Activated CD8-positive, alpha-beta memory T cell treated with anti-CD3 and anti-CD28 coated beads for 24 hours (primary cell): ENCODE results near the gene ROR2.

ENCODE experiments used
- DNase-seq: peaks from one replicate; pipeline ENCODE4 v3.0.0-alpha.2; 2020

Gene ROR2

DNA sequence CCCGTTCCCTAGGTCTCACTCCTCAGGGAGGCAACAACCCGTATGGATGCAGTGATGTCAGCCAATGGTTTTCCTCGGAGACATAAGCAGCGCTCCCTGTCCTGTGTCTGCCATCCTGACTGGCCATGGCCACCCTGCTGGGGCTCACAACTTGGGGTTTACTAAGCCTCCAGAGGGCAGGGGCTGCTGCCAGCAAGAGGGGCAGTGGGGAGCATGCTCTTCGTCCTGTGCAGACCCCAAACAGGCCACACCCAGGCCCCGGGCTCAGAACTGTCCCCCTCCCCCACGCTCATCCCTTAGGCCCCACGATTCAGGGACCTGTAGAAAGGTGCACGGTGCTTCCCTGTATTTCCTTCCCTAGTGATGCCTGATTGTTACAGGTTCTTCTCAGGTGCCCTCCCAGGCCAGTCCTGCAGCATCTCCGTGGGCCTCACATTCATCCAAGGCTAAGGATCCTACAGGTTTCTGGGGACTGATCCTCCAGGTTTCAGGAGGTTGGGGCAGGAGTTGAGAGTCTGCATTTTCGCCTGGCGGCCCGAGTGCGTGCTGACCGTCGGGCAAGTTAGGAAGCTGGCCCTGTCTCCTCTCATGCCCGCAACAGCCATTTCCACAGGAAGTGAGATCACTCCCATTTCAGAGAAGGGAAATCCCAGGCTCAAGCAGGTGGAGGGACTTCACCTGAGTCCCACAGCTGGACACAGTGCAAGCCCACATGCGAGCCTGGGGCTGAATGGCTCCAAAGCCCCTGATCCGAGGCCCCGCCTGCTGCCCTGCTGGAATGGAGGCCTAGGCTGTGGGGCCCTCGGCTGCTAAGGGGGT, 217.6 kb downstream of the ROR2 start:
- no peak for DNase-seq

DNA sequence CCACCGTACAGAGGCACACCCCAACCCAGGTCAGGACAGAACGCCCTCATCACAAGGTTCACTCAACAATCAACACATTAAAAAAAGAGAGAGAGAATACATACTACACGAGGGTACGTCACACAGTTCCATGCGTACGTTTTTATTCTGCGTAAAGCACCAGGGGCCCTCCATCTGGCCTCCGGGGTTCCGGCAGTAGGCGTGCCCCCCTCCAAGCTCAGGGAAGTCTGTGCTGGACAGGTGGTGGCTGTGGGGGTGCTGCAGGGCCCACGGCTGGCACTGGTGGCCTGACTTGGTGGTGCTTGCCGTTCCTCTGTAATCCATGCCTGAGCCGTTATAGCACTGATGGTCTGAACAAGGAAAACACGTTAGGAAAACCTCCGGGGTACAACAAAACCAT, 219.2 kb downstream of the ROR2 start:
- no peak for DNase-seq

DNA sequence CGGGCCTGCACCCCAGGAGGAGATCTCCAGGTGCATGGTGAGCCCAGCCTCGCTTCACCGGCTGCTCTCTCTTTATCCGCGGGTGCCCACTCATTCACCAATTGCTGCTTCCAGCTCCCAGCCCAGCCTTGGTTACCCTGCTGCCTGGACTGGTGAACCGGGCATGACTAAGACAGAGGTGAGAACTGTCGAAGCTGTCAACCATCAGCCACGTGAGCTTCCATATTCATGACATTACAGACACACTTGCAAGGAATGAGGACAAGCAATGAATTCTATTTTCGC, 220.5 kb downstream of the ROR2 start:
- no peak for DNase-seq

GRCh38 chr9:91727972-91728371, 222.1 kb downstream of the ROR2 start:
- no peak for DNase-seq

- no peak for DNase-seq
Observed at GRCh38 chr9:91727316-91727861, 222.6 kb downstream of the ROR2 start.

DNA sequence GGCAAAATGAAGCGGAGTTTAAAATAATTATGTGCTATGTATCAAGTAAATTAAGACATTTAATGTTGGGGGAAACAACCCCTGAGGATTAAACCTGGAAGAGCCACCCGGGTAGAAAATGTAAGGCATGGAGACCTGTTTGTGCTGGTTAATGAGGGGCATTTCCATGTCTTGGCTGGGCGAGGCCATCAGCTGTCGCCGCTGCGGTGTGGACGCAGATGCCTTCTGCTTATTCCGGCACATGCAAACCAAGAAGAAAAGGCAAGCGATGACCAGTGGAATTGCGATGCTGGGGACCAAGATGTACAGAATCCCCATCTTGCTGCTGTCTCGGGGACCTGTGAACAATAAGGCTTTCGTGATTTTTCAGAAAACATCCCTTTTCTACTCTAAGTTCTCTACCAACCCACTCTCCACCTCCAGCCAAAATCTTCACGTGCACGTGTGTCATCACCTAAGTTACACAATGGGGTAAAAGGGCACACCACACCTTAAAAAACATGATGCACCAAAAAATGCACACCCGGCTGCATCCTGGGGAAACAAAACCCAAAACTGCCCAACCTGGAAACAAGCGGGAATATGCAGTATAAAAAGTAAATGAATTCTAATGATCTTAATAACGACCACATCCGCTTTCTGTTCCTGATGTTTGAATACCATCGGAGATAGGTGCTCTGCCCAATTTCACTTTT, 223.5 kb downstream of the ROR2 start:
- peak; percentile 37 for DNase-seq

DNA sequence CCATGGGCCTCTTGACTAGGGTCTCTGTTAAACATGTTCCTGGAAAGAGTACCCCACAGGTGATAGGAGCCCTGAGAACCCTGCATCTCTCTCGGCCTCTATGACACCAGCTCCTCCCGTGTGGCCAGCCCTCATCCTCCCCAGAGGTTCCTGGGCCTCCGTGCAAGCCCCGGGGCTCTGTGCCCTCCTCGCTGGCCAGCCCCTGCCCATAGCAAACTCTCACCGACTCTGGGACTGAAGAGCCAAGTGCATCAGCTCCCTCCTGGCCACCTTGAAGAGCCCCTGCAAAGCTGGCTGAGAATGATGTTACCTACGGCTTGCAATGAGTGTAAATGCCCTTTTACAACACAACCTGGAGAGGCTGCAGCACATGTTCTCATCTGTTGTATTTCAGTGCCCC, 224.4 kb downstream of the ROR2 start:
- peak; percentile 51 for DNase-seq

- no peak for DNase-seq
Observed at GRCh38 chr9:91724609-91725505, 225.2 kb downstream of the ROR2 start.

DNA sequence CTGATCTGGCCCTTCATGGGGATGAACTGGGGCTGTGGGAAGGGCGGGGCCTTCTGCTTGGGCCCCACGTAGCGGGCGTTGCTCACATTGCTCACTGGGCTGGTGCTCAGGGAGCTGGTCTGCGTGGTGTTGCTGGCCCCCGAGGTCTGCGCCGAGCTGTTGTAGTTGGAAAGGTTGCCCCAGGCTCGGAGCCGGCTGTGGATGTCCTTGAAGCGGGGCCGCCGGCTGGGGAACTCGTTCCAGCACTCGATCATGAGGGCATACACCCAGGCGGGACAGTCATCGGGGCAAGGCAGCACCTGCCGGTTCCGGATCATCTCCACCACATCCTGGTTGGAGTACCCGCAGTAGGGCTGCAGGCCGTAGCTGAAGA, 226.0 kb downstream of the ROR2 start:
- peak; percentile 38 for DNase-seq

DNA sequence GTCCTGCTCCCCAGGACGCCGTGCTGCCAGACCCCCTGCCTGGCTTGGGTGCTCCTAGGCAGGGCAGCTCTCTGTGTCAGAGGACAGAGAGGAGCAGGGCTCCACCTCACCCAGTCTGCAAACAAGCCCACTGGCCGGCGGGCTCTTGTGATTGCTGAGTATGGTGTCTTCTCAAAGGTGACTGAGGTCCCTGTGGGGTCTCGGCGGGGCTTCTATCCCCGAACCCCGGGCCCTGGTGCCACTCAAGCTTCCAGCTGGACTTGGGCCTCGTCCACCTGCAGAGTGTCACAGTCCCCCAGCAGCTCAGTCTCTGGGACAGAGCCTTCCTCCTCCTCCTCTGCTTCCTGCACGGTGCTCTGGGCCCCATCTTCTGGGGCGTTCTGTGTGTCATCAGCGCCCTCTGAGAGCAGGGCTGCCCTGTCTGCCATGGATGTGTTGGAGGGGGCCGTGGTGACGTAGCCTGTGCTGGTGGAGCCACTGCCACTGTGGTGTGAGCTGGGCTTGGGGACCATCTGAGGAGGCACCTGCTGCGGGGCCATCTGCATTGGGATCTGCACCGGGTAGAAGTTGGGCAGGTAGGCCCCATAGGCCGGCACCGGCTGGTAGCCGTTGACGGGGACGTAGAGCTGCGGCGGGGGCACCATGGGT, 226.5 kb downstream of the ROR2 start:
- DNase-seq = peak; percentile 47

- no peak for DNase-seq
Observed at GRCh38 chr9:91720751-91721705, 229.0 kb downstream of the ROR2 start.

- no peak for DNase-seq
Observed at GRCh38 chr9:91720313-91720712, 229.7 kb downstream of the ROR2 start.

GRCh38 chr9:91718071-91718470, 232.0 kb downstream of the ROR2 start:
- no peak for DNase-seq

GRCh38 chr9:91716815-91717214, 233.2 kb downstream of the ROR2 start:
- no peak for DNase-seq

DNA sequence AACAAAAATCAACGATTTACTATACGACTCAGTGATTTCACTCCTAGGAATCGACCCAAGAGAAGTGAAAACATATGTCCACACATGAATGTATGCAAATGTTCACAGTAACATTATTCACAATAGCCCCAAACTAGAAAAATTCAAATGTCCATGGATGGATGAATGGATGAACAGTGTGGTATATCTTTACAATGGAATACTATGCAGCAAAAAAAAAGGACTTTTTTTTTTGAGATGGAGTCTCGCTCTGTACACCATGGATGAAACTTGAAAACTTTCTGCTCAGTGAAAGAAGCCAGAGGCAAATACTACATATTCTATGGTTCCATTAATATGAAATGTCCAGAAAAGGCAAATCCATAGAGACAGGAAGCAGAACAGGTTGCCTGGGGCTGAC, 233.8 kb downstream of the ROR2 start:
- DNase-seq = no peak

GRCh38 chr9:91714874-91715615, 235.0 kb downstream of the ROR2 start:
- DNase-seq = no peak

DNA sequence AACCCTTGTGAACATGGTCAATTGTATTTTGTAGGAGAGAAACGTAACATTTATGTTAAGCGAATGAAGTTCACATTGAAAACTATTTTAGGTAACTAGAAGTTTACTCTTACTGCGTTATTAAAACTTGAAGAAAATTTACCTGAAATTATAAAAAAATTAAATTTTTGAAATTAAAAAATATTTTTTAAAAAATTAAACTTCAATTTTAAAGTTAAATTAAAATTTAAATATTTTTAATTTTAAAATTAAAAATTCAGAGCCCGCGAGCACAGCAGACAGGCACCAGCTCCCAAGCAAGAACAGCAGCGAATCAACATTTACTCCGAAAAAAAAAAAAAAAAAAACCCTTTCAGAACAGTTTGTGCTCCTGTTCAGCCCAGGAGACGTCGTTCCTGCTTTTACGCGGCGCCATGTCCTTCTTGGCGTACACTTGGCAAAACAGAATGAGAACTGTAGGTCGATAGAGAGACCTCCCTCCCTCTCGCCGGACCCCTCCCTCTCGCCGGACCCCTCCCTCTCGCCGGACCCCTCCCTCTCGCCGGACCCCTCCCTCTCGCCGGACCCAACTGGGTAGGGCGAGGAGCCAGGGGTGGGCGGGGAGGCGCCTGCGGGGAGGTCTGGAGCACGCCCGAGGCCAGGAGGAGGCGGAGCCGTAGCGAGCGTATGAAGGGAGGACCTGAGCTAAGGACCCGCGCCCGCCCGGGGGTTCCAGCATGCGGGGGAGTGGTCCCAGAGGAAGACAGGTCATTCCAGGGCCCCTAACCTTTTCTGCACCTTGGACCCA, 235.8 kb downstream of the ROR2 start:
- no peak for DNase-seq

DNA sequence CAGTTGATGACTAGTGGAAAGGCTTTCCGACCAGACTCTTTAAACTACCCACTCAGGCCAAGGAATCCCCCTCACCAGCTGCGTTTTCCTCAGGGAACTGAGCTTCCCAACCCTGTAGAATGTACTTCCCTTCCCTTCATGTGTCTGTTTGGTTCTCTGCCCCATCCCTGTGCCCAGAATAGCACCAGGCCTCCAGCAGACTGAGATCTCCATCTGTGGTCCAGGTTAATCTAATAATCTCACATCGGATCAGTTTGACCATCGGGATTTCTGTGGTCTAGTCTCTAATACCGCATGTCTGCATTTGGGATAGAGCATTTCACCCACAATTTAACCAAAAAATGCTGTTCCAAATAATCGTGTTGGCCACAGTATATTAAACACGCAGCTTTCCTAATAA, 237.2 kb downstream of the ROR2 start:
- no peak for DNase-seq

DNA sequence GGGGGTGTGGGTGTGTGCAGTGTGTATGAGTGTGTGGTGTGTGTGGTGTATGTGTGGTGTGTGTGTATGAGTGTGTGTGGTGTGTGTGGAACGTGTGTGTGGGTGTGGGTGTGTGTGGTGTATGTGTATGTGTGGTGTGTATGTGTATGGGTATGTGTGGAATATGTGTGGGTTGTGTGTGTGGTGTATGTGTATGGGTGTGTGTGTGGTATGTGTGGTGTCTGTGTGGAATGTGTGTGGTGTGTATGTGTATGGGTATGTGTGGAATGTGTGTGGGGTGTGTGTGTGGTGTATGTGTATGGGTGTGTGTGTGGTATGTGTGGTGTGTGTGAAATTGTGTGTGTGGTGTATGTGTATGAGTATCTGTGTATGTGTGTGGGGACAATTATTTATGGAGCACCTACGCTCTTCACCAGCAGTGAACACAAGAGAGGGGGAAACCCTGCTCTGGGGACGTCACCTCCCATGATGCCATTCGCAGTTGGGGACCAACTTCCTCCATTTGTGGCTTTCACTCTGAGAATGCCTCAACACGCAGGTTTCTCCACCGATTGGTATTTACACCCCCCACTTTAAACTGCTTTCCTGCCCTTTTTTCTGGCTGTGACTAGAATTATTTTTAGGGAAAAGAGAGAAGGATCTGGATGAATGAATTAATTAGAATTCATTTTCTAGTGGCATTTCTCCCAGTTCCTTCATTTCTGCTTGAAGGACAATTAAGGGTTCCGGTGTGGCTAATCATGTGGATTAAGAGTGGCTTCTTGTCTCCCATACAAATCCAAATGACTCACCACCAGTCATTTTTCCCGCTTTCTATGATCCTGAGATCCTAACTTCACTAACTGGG, 238.1 kb downstream of the ROR2 start:
- peak; percentile 74 for DNase-seq
